ENCODE measurements around the gene ARPC1B.
"Not testable (repeated sequence)": the region's sequence is repeated elsewhere in the genome, so short reads cannot be mapped to it uniquely, and the experiment has no call there.

Gene ARPC1B
- 12.2 to 28.2 (median 19.7) reads per million in 3 experiments for total RNA-seq

- DNase-seq: peak; percentile 76
These were observed at the start of gene ARPC1B for GRCh38 chr7:99374111-99375064. ARPC1B (plus strand) TSS chr7:99374730; CDS start chr7:99385715, 10,985 bp downstream.

- DNase-seq: no peak
These were observed 49.5 kb upstream of the ARPC1B start for GRCh38 chr7:99325001-99325493.

GRCh38 chr7:99325592-99326407 is 48.7 kb upstream of the ARPC1B start, which contains the start of gene ARPC1A:
ARPC1A (plus strand) TSS chr7:99325898; CDS start chr7:99333354, 7,456 bp downstream.
- peak; percentile 91 for DNase-seq

- DNase-seq: no peak
These were observed 48.1 kb upstream of the ARPC1B start for GRCh38 chr7:99326408-99326782.

GRCh38 chr7:99330314-99330961 is 44.1 kb upstream of the ARPC1B start:
- DNase-seq: not testable (repeated sequence)

GRCh38 chr7:99331002-99331401 is 43.5 kb upstream of the ARPC1B start:
- DNase-seq: no peak

GRCh38 chr7:99339595-99339994 is 34.9 kb upstream of the ARPC1B start:
- DNase-seq: no peak

- no peak for DNase-seq
These were observed 33.9 kb upstream of the ARPC1B start for GRCh38 chr7:99340659-99341058.

- DNase-seq: no peak
These were observed 30.4 kb upstream of the ARPC1B start for GRCh38 chr7:99344061-99344647.

GRCh38 chr7:99350641-99351040 is 23.9 kb upstream of the ARPC1B start:
- not testable (repeated sequence) for DNase-seq

GRCh38 chr7:99352247-99352646 is 22.3 kb upstream of the ARPC1B start:
- DNase-seq: no peak

- no peak for DNase-seq
These were observed 19.4 kb upstream of the ARPC1B start for GRCh38 chr7:99355098-99355497.

- no peak for DNase-seq
These were observed 16.6 kb upstream of the ARPC1B start for GRCh38 chr7:99357701-99358490.

GRCh38 chr7:99358521-99358920 is 16.0 kb upstream of the ARPC1B start:
- DNase-seq: not testable (repeated sequence)

- no peak for DNase-seq
These were observed 14.9 kb upstream of the ARPC1B start for GRCh38 chr7:99359465-99360154.

- DNase-seq: no peak
These were observed 11.7 kb upstream of the ARPC1B start for GRCh38 chr7:99362801-99363200.

- DNase-seq: no peak
These were observed 11.2 kb upstream of the ARPC1B start for GRCh38 chr7:99363286-99363685.

GRCh38 chr7:99365318-99366141 is 9.0 kb upstream of the ARPC1B start:
- DNase-seq: peak; percentile 59

GRCh38 chr7:99366646-99367045 is 7.9 kb upstream of the ARPC1B start:
- DNase-seq: no peak

Data from central memory CD4-positive, alpha-beta T cell (primary cell).